Thyroid gland (tissue), 4 donors: ENCODE measurements around the gene TXNDC11.

ENCODE experiments used
- CTCF ChIP-seq, 6 experiments: fragments of 200-600 bp in 3 of 6; fragments of 450-650 bp in 3 of 6; sonication (generic) in 3 of 6; IDR thresholded peaks; one replicate each; pipeline ENCODE4 v1.5.1; 2016 to 2019; ENCODE audit warnings: antibody characterized with exemption in 6 of 6, mild to moderate bottlenecking in 2 of 6, inconsistent platforms in 1 of 6, moderate library complexity in 1 of 6
- POLR2A ChIP-seq, 2 donors: fragments of 450-650 bp; IDR thresholded peaks; one replicate each; pipeline ENCODE4 v1.6.1; 2017; ENCODE audit warnings: antibody characterized with exemption in 2 of 2, mild to moderate bottlenecking in 2 of 2, moderate library complexity in 1 of 2

GRCh38 chr16:11755022-11755760 lies 12.5 kb upstream of the TXNDC11 start:
- TF ChIP-seq CTCF (IDR thresholded peaks at IDR 0.05) = no peak
- no peak for TF ChIP-seq POLR2A (IDR thresholded peaks at IDR 0.05)
